Endothelial cell (in vitro differentiated cells): ENCODE data around the gene IGSF1. TPM values are rescaled to one million over a fixed set of nuclear protein-coding genes. Genes with fewer than 3 reads are reported as not detected.
"Not testable (repeated sequence)": the region's sequence is repeated elsewhere in the genome, so short reads cannot be mapped to it uniquely, and the experiment has no call there.

Experiments
- DNase-seq: peaks from one replicate; pipeline ENCODE4 v3.0.0; 2021; ENCODE audit warnings: low spot score
- H3K27ac Mint-ChIP-seq: one replicate; pipeline ENCODE4 v1.8.0; 2021; ENCODE audit warnings: mixed read lengths, inconsistent platforms; ENCODE audit not compliant: unreplicated experiment
- H3K27me3 Mint-ChIP-seq: one replicate; pipeline ENCODE4 v1.8.0; 2021; ENCODE audit warnings: mild to moderate bottlenecking, moderate library complexity, mixed read lengths, inconsistent platforms; ENCODE audit not compliant: unreplicated experiment
- H3K36me3 Mint-ChIP-seq: one replicate; pipeline ENCODE4 v1.8.0; 2021; ENCODE audit warnings: mild to moderate bottlenecking, low read depth, mixed read lengths, inconsistent platforms; ENCODE audit not compliant: unreplicated experiment
- H3K4me1 Mint-ChIP-seq: one replicate; pipeline ENCODE4 v1.8.0; 2021; ENCODE audit warnings: mild to moderate bottlenecking, mixed read lengths, inconsistent platforms; ENCODE audit not compliant: unreplicated experiment
- H3K4me3 Mint-ChIP-seq: one replicate; pipeline ENCODE4 v1.8.0; 2021; ENCODE audit warnings: mild to moderate bottlenecking, mixed read lengths, inconsistent platforms; ENCODE audit not compliant: unreplicated experiment
- H3K9me3 Mint-ChIP-seq: one replicate; pipeline ENCODE4 v1.8.0; 2021; ENCODE audit warnings: mixed read lengths, inconsistent platforms; ENCODE audit not compliant: unreplicated experiment
- CTCF ChIP-seq: fragments of 200-600 bp; sonication (generic); IDR thresholded peaks from one replicate; pipeline ENCODE4 v1.5.0; 2021; ENCODE audit warnings: antibody characterized with exemption; ENCODE audit not compliant: unreplicated experiment
- total RNA-seq: library from RNA; stranded (reverse); fragmentation: NEBNext Ultra II Directional; extraction: Animal tissue kit (Norgen Biotek cat#: 25700); gene quantifications from one replicate; pipeline ENCODE4 v1.2.1, GENCODE V29; 2021; ENCODE audit not compliant: unreplicated experiment

IGSF1 gene
- total RNA-seq, 1 donor from 2014 or later, result 1.1 TPM

DNA sequence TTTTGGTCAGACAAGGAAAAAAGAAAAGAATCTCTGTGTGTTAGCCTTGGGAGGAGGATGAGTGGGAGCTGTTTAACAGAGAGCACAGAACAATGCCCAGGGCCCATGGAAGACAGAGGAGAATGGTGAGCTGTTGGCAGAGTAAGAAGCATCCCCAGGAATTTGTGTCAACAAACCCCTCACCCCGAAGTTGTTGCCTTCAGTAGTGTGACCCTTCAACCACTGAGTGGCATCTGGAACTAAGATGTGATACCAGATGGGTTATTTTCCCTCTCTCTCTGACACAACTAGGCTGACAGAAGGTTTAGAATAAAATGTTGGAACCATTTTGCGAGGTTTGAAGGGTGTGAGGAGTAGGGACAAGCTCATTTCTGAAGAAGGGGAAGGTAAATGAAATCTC, 25.1 kb downstream of the IGSF1 start:
- Mint-ChIP-seq H3K4me1 (no peaks in the 10 kb centered on the region), H3K27ac (no peak overlapping the region), H3K4me3 (no peak overlapping the region), H3K27me3 (no peaks in the 10 kb centered on the region), H3K9me3 (no peaks in the 10 kb centered on the region), H3K36me3 (no peaks in the 10 kb centered on the region)
- TF ChIP-seq CTCF, result no peak
- no peak for DNase-seq

DNA sequence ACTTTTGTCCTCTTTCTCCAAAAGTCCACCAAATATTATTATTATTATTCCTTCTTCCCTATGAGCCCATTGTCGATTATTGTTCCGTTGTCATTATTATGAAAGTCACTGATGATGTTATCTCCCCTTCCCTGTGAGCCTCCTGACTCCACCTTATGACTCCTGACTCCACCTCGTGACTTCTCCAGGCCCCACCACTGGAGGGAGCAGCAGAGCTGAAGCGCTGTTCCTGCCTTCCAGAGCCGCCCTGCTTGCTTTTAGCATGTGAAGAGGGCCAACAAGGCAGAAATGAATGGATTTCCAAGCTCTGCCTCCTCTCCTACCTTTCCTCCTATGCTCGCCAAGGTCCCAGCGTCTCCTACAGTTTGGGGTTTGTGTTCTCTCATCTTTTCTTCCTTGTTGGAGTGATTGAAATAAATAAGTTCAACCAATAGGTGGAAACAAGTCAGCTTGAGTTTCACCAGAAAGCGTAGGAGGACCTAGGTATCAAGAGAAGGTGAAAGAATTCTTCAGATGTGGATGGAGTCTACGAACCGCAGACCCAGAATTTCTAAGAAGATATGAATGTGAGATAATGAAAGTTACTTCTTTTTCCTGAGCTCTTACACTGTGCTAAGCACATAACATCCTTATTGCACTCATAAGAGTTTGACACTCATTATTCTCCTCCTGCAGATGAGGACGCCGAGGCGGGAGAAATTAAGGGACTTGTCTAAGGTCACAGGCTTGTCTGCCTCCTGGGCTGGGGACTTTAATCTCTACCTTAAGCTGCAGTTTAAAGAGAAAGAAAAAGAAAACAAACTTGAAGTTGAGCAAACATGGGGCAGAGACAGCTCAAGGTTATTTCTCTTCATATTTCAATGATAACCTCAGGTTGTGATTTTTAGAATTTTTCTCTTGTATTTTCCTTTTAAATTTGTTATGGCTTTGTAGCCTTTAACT, 26.1 kb downstream of the IGSF1 start:
- no peaks in the 10 kb centered on the region for H3K9me3 Mint-ChIP-seq
- peak; percentile 55 for DNase-seq
- H3K27me3 Mint-ChIP-seq, result no peaks in the 10 kb centered on the region
- no peak for TF ChIP-seq CTCF
- no peaks in the 10 kb centered on the region for H3K4me1 Mint-ChIP-seq
- H3K4me3 Mint-ChIP-seq, result no peak overlapping the region
- no peaks in the 10 kb centered on the region for H3K36me3 Mint-ChIP-seq
- no peak overlapping the region for H3K27ac Mint-ChIP-seq

DNA sequence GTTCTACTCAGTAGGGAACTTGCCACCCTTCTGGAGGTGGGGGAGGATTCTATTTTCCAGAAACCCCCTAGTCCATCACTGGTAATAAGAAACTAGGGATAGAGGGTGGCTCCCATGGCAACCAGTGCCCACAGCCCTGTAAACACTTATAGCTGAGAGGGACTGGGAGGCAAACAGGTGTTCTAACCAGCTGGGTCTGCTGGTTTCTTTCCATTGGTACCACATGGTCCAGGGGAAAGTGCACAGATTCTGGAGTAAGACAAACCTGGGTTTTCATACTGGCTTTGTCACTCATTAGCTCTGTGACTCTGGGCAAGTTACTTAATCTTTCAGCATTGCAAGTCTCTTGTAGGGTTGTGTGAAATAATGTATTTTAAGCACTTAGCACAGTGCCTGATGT, 26.9 kb downstream of the IGSF1 start:
- H3K4me1 Mint-ChIP-seq, result no peaks in the 10 kb centered on the region
- no peaks in the 10 kb centered on the region for H3K27me3 Mint-ChIP-seq
- no peak for DNase-seq
- H3K9me3 Mint-ChIP-seq, result no peaks in the 10 kb centered on the region
- H3K36me3 Mint-ChIP-seq, result no peaks in the 10 kb centered on the region
- H3K27ac Mint-ChIP-seq, result no peak overlapping the region
- no peak for TF ChIP-seq CTCF
- H3K4me3 Mint-ChIP-seq, result no peak overlapping the region

DNA sequence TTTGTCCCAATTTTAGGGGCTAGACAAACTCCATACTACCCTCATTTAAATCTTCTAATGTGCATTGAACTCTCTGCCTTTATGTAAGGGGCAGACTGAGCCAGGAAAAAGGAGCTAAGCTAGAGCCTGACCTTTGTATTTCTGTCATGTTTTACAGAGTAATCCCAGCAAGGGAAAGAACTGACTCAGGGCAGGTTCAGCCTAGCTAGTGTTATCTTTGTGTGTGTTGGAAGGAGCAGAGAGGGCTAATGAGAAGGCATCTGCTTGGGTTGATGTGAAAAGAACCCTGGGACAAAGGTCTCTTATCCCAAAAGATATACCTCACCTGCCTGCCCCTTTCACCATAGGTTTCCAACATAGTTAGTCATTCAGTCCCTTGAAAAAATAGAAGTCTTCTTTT, 31.7 kb downstream of the IGSF1 start:
- H3K4me1 Mint-ChIP-seq, result no peaks in the 10 kb centered on the region
- no peaks in the 10 kb centered on the region for H3K9me3 Mint-ChIP-seq
- H3K27me3 Mint-ChIP-seq, result no peaks in the 10 kb centered on the region
- no peaks in the 10 kb centered on the region for H3K36me3 Mint-ChIP-seq
- no peak for DNase-seq
- H3K27ac Mint-ChIP-seq, result no peak overlapping the region
- H3K4me3 Mint-ChIP-seq, result no peak overlapping the region
- no peak for TF ChIP-seq CTCF

DNA sequence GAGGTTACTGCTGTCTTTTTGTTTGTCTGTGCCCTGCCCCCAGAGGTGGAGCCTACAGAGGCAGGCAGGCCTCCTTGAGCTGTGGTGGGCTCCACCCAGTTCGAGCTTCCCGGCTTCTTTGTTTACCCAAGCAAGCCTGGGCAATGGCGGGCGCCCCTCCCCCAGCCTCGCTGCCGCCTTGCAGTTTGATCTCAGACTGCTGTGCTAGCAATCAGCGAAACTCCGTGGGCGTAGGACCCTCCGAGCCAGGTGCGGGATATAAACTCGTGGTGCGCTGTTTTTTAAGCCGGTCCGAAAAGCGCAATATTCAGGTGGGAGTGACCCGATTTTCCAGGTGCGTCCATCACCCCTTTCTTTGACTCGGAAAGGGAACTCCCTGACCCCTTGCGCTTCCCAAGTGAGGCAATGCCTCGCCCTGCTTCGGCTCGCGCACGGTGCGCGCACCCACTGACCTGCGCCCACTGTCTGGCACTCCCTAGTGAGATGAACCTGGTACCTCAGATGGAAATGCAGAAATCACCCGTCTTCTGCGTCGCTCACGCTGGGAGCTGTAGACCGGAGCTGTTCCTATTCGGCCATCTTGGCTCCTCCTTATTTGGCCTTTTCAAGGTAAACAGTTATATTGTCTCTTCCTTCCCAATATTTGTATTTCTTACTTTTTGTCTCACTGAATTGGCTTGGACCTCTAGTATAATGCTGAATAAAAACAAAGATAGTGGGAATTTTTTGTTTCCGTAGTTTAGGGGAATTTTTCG, 37.9 kb downstream of the IGSF1 start:
- DNase-seq, H3K9me3 Mint-ChIP-seq, H3K36me3 Mint-ChIP-seq, H3K27me3 Mint-ChIP-seq, H3K4me3 Mint-ChIP-seq, H3K27ac Mint-ChIP-seq, H3K4me1 Mint-ChIP-seq: not testable (repeated sequence)
